Stomach (tissue), 4 donors: ENCODE results near the gene PRKX.

Experiments used
- EP300 ChIP-seq: sonication (generic); formaldehyde crosslinking; IDR thresholded peaks from one replicate; pipeline ENCODE4 v1.6.1; 2017; ENCODE audit warnings: antibody characterized with exemption
- POLR2A ChIP-seq, 4 donors: fragments of 450-650 bp; IDR thresholded peaks; one replicate each; pipeline ENCODE4 v1.6.1; 2016; ENCODE audit warnings: antibody characterized with exemption in 4 of 4, control low read depth in 2 of 4, mild to moderate bottlenecking in 1 of 4, moderate library complexity in 1 of 4
- POLR2AphosphoS5 ChIP-seq, 3 donors: sonication (generic); formaldehyde crosslinking; IDR thresholded peaks; one replicate each; pipeline ENCODE4 v1.6.1; 2016; ENCODE audit warnings: antibody characterized with exemption in 3 of 3
- TF ChIP-seq, protein P1 (sequence below), 7 experiments: fragments of 450-650 bp in 4 of 7; fragments of 200-600 bp in 3 of 7; sonication (generic) in 3 of 7; IDR thresholded peaks; one replicate each; pipeline ENCODE4 v1.5.1; 2016 to 2019; ENCODE audit warnings: antibody characterized with exemption in 7 of 7, control low read depth in 2 of 7, mild to moderate bottlenecking in 1 of 7

DNA sequence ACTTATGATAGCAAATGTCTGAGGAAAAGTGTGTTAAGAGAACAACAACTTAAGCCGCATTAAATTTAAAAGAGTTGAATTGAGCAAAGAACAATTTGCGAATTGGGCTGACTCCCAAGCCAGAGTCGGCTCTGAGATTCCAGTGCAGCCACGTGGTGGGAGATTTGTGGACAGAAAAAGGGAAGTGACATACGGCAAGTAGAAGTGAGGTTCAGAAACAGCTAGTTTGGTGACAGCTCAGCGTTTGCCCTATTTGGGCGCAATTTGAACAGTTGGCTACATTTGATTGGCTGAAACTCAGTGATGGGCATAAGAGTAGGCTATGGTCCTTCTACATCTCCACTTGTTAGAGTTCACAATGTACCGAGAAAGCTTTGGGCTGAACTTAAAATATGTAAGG, 124.0 kb downstream of the PRKX start:
- no peak for TF ChIP-seq POLR2A (IDR thresholded peaks at IDR 0.05)
- TF ChIP-seq, protein P1, sequence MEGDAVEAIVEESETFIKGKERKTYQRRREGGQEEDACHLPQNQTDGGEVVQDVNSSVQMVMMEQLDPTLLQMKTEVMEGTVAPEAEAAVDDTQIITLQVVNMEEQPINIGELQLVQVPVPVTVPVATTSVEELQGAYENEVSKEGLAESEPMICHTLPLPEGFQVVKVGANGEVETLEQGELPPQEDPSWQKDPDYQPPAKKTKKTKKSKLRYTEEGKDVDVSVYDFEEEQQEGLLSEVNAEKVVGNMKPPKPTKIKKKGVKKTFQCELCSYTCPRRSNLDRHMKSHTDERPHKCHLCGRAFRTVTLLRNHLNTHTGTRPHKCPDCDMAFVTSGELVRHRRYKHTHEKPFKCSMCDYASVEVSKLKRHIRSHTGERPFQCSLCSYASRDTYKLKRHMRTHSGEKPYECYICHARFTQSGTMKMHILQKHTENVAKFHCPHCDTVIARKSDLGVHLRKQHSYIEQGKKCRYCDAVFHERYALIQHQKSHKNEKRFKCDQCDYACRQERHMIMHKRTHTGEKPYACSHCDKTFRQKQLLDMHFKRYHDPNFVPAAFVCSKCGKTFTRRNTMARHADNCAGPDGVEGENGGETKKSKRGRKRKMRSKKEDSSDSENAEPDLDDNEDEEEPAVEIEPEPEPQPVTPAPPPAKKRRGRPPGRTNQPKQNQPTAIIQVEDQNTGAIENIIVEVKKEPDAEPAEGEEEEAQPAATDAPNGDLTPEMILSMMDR (IDR thresholded peaks at IDR 0.05), result no peak
- TF ChIP-seq POLR2AphosphoS5 (IDR thresholded peaks at IDR 0.05), result no peak
- no peak for TF ChIP-seq EP300
